ENCODE results near the gene MBD3L4. TPM values are rescaled to one million over a fixed set of nuclear protein-coding genes. Genes with fewer than 3 reads are reported as not detected.
A peak's percentile ranks its signal among the peaks of the same experiment; 100 is the strongest.
"Not testable (repeated sequence)": the region's sequence is repeated elsewhere in the genome, so short reads cannot be mapped to it uniquely, and the experiment has no call there.

Gene MBD3L4
- total RNA-seq, 1 donor from 2014 or later = not detected

DNA sequence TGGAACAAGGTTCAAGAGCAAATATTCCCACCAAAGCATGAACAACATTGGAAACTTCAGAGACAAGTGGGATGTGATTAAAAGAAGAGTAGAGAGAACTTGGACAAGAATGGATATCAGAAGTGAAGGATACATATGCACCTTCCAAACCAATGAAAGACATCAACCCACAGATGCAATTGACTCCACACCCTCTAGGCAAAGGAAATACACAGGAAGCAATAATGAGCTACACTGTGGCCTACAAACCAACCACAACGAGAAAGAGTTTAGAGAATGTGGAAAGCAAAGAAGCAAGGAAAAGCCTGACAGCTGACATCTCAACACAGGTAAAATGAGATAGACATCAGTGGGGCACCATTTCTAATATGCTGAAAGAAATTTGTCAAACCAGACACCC, 11.2 kb downstream of the MBD3L4 start:
- intact Hi-C loops (cut with DNase I) = not testable (repeated sequence)

DNA sequence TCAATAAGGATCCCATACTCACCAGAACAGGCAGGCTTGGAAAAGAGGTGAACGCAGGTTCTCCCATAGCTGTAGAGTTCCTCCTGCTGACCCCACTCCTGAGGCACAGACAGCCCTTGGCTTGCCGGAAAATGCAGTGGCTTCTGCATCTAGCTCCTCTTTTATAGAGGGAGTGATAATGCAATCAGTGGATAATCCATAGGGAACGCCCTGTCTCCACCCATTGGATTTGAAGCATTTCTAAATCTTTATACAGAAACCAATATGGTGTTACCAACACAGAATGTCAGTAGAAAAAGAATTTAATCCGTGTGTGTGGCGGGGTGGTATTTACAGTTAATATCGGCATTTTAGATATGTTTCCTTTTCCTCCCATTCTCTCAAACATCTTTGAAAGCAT, 18.6 kb downstream of the MBD3L4 start, which contains the start of gene MBD3L2B:
TSS of gene MBD3L2B (minus strand) at position 101 of the 400 bp plus-strand sequence. CDS start at position 67, 34 bp downstream.
- DNase-seq; H3K27ac ChIP-seq; H3K4me1 ChIP-seq; H3K9me3 ChIP-seq; H3K36me3 ChIP-seq; H3K4me3 ChIP-seq; intact Hi-C loops (cut with DNase I); ATAC-seq; H3K27me3 ChIP-seq (ENCODE audit: low read depth): not testable (repeated sequence)

More for the DNA sequence above, 11.2 kb downstream of the MBD3L4 start:
- H3K4me1 ChIP-seq; H3K36me3 ChIP-seq; DNase-seq; ATAC-seq; H3K4me3 ChIP-seq; H3K27ac ChIP-seq; H3K27me3 ChIP-seq (ENCODE audit: low read depth); H3K9me3 ChIP-seq: not testable (repeated sequence)

DNA sequence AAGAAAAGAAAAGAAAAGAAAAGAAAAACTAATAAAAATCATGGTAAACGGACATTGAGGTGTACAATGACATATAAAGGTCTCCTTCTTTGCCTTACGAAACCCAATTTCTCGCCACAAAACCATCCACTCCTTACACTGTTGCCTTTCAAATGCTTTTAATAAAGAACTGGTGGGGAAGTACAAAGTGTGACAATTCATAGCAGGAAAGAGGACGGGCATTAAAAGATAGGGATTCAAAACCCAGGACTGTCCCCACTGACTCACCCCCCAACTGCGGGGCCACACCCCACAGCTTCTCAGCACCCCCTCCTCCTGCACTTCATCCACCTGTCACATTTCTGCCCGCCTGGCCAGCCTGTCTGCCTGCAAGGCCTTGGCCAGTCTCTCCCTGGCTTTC, 21.2 kb downstream of the MBD3L4 start:
- H3K36me3 ChIP-seq = no peaks in the 10 kb centered on the region
- H3K27ac ChIP-seq = no peak overlapping the region
- H3K27me3 ChIP-seq (ENCODE audit: low read depth) = no peaks in the 10 kb centered on the region
- TF ChIP-seq, protein P1, sequence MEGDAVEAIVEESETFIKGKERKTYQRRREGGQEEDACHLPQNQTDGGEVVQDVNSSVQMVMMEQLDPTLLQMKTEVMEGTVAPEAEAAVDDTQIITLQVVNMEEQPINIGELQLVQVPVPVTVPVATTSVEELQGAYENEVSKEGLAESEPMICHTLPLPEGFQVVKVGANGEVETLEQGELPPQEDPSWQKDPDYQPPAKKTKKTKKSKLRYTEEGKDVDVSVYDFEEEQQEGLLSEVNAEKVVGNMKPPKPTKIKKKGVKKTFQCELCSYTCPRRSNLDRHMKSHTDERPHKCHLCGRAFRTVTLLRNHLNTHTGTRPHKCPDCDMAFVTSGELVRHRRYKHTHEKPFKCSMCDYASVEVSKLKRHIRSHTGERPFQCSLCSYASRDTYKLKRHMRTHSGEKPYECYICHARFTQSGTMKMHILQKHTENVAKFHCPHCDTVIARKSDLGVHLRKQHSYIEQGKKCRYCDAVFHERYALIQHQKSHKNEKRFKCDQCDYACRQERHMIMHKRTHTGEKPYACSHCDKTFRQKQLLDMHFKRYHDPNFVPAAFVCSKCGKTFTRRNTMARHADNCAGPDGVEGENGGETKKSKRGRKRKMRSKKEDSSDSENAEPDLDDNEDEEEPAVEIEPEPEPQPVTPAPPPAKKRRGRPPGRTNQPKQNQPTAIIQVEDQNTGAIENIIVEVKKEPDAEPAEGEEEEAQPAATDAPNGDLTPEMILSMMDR (IDR thresholded peaks at IDR 0.05) = no peak
- intact Hi-C loops (cut with DNase I) = no loop called here
- no peaks in the 10 kb centered on the region for H3K9me3 ChIP-seq
- DNase-seq (no peak), ATAC-seq (no peak)
- H3K4me3 ChIP-seq = no peak overlapping the region
- H3K4me1 ChIP-seq = peaks cover 4% of the 10 kb centered on the region

DNA sequence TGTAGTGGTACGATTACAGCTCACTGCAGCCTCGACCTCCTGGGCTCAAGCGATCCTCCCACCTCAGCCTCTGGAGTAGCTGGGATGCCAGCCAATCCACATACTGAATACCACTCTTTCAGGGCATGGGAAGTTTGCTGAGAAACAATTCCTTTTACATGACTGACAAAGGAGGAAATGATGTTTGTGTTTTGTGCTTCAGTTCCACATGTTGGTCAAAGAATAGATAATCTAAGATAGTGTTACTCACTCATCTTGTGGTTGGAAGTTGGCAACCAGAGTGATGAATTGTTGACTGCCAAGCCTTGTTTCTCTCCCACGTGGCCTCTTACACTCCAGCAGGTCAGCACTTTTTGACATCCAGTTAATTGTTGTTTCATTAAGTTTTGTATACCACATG, 26.3 kb downstream of the MBD3L4 start:
- TF ChIP-seq, protein P1 (IDR thresholded peaks at IDR 0.05) = no peak
- Histone ChIP-seq H3K27ac (no peak overlapping the region), H3K36me3 (no peaks in the 10 kb centered on the region), H3K4me3 (no peak overlapping the region), H3K9me3 (no peaks in the 10 kb centered on the region), H3K27me3 (ENCODE audit: low read depth) (peaks cover 5% of the 10 kb centered on the region), H3K4me1 (peaks cover 4% of the 10 kb centered on the region)
- peak; percentile 57 to 77 for ATAC-seq
- intact Hi-C loops (cut with DNase I) = no loop called here
- no peak for DNase-seq

DNA sequence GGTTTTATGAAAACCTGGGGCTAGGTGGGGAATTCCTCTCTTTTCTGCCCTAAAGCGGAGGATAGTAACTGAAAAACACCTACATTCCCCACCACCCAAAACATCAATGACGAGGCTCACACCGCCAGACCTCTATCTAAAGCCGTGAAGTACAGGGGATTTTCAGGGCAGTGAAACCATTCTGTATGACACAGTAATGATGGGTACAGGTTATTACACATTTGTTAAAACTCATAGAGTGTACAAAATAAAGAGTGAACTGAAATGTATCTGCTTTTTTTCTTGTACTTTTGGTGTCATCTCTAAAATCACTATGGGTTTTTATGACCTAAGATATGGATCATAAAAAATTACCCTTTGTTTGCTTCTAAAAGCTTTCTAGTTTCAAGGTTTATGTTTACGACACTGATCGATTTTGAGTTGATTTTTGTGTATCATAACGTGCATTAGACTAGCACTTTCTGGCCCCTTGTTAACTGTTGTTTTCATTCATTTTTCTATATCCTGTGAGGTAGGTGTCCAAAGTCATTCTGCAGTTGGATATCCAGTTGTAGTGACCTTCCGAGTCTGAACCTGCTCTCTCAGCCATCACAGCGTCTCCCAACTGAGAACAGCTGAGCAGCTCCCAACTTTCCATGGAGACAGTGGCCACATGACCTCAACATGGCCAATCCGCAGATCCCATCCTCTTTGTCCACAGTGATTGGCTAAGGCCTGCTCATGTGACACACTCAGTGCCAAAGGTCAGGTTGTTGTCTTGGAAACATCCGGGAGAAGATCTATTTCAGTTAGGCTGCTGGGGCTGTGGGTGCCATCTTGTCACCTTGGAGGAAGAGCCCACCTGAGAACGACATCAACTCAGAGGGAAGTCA, 29.0 kb downstream of the MBD3L4 start:
- TF ChIP-seq, protein P1 (IDR thresholded peaks at IDR 0.05) = no peak
- intact Hi-C loops (cut with DNase I) = no loop called here

DNA sequence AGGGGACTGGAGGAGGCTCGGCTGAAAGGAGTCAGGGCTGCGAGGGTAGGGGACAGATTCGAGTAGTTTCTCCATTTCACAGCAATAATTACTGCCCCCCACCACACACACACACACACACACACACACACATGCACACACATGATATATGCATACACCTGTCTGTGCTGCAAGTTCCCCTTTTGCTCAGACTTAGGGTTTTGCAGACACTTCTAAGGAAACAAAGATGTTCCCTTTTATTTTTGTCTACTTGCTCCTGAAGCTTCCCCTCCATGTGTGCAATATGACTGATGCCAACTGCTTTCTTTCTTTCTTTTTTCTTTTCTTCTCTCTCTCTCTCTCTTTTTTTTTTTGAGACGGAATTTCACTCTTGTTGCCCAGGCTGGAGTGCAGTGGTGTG, 32.1 kb downstream of the MBD3L4 start:
- Histone ChIP-seq H3K27ac (no peak overlapping the region), H3K36me3 (no peaks in the 10 kb centered on the region), H3K9me3 (no peaks in the 10 kb centered on the region), H3K27me3 (ENCODE audit: low read depth) (peaks cover 10% of the 10 kb centered on the region), H3K4me1 (no peaks in the 10 kb centered on the region), H3K4me3 (no peak overlapping the region)
- ATAC-seq = no peak
- DNase-seq = no peak
- intact Hi-C loops (cut with DNase I) = no loop called here
- TF ChIP-seq, protein P1 (IDR thresholded peaks at IDR 0.05) = no peak

More for the DNA sequence above, 29.0 kb downstream of the MBD3L4 start:
- no peaks in the 10 kb centered on the region for H3K9me3 ChIP-seq
- ATAC-seq (no peak), DNase-seq (no peak)
- no peak overlapping the region for H3K27ac ChIP-seq
- no peaks in the 10 kb centered on the region for H3K36me3 ChIP-seq
- H3K27me3 ChIP-seq (ENCODE audit: low read depth) = peaks cover 10% of the 10 kb centered on the region
- peaks cover 4% of the 10 kb centered on the region for H3K4me1 ChIP-seq
- no peak overlapping the region for H3K4me3 ChIP-seq

Data from lower lobe of right lung (tissue), 2 donors.